Colon (tissue), 2 donors: ENCODE data around the gene URAD.

ENCODE experiments used
- FAIRE-seq: peaks from 2 replicates; lab custom pipeline; 2012; peaks lifted over from hg19 to GRCh38; lab: Jason Lieb, UNC
- donor health status: control.
- donor health status: control.

Gene URAD

GRCh38 chr13:27956576-27957300 is 31.8 kb downstream of the URAD start:
- no peak for FAIRE-seq

- FAIRE-seq = no peak
Measured at GRCh38 chr13:27955014-27955591, 33.4 kb downstream of the URAD start.

- FAIRE-seq = no peak
Measured at GRCh38 chr13:27954406-27954851, 34.1 kb downstream of the URAD start.

- no peak for FAIRE-seq
Measured at GRCh38 chr13:27953676-27954405, 34.7 kb downstream of the URAD start.

GRCh38 chr13:27952876-27953675 is 35.4 kb downstream of the URAD start:
- no peak for FAIRE-seq

GRCh38 chr13:27942972-27943371 is 45.5 kb downstream of the URAD start:
- FAIRE-seq = no peak

GRCh38 chr13:27933580-27934328 is 54.7 kb downstream of the URAD start:
- FAIRE-seq = no peak

GRCh38 chr13:27933118-27933517 is 55.4 kb downstream of the URAD start:
- FAIRE-seq = no peak

GRCh38 chr13:27929868-27930267 is 58.6 kb downstream of the URAD start:
- FAIRE-seq = no peak

- no peak for FAIRE-seq
Measured at GRCh38 chr13:27928805-27929753, 59.4 kb downstream of the URAD start.

GRCh38 chr13:27928353-27928804 is 60.1 kb downstream of the URAD start:
- no peak for FAIRE-seq
